Endometrium (tissue), 2 donors: ENCODE measurements around the gene CSK.

Experiments used
- FAIRE-seq: peaks from 2 replicates; lab custom pipeline; 2012; peaks lifted over from hg19 to GRCh38; lab: Jason Lieb, UNC
- donor health status: control.
- donor health status: control.

CSK gene

DNA sequence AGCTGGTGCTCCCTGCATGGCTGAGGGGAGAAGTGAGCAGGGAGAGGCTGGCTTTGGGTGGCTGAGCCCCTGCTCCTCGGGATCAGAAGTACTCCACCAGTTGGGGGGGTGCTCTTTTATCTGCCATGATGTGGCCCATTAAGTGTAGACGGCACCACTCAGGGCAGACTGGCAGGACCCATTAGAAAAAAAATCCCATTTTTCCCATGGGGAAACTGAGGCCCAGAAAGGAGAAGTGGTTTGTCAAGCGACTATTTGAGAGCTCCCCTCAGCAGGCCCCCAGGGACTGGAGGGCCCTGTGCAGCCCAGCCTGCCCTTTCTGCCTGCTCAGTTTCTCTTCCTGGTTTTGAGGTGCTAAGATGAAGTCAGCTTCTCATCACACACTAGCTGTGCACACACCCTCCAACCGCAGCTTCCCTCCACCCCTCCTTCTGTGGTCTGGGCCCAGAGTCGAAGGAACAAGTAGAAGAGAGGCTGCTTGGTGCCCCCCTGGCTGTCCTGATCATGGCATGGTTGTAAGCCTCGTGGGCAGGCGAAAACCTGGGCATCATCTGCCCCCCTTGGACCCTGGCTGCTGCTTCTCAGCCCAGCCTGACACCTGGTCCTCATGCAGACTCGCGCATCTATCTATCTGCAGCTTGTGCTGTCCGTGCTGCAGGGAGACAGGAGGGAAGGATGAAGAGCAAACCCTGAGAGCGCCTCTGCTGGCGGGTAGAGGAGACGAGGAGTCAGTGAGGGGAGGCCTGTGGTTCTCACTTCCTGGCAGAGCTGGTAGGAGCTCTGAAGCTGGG lies 5.6 kb downstream of the CSK start:
- no peak for FAIRE-seq

DNA sequence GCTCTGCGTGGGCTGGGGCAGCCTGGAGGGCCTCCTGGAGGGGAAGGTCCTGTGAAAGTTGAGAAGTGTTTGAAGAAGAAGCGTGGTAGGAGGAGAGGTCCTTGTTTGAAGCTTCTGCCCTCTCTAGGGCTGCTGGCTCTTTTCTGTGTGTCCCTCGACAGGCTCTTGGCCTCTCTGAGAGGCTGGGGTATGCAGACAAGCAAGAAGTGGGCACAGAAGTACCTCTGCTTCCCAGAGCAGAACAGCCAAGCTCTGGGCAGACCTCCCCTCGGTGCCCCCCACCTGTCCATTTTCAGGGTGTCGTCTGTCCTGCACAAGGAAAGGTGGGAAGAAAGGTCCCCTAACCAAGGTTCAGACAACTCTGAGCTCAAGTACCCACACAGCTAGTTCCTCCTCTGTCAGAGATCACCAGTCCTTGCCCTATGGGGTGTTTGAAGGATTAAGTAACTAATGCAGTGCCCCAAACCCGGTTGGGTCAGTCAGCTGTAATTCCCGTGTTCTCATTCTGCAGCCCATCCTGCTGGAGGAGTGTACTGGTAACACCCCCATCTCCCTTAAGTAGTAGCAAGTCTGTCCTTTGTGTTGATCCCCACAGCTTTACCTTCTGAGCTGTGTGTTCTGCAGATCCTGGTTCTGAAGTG lies 6.3 kb downstream of the CSK start:
- no peak for FAIRE-seq

DNA sequence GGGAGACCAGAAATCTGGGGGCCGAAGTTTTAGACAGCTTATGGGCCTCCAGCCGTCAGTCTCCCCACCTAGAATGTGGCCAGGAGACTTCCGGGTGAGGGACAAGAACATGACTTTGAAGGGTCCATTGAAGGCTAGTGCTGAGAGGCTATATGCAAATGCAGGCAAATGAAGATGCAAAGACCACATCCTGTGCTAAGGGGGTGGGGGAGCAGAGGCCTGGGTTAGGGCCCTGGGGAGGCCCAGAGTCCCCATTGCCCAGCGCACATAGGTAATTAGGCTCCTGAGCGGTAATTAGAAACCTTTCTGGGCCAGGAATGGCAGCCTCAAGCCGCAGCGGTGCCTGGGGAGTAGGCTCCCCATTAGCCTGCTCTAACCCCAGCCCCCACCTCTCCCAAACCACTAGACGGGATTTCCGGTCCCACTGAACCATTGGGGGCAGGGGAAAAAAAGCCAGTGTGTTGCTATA lies 6.8 kb downstream of the CSK start:
- FAIRE-seq = no peak

DNA sequence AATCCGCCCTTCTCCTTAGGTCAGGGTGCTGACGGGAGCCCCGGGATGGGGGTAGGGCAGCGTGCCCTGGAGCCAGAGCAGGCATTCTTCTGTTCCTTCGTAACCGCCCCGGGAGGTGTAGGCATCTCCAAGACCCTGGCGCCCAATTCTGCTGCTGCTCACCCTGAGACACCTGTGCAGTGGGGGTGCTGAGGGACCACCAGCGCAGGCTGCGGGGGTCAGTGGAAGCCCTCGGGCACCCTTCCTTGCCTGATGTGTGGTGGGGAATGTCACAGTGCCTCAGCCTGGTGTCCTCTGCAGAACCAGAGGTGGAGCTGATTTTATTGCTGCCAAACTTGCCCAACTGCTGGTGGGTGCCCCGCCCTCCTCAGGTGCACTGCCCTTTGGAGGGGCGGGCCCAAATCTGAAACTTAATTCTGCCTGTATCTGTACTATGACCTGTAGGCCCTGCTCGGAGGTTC lies 7.3 kb downstream of the CSK start:
- FAIRE-seq = no peak

DNA sequence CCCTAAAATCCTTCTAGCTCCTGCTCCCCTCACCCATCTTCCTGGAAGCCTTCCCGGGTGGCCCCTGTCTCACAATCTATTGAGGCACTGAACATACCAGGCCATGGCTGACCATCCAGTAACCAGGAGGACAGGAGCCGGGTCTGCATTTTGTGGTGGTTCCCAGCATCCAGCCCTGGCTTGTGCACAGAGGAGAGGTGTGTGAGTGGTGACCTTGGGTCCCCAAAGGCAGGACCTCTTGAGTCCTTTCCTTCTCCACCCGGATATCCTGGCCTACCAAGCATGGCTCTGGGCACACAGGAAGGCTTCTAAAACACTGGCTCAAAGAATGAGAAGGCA lies 7.8 kb downstream of the CSK start:
- FAIRE-seq = no peak

DNA sequence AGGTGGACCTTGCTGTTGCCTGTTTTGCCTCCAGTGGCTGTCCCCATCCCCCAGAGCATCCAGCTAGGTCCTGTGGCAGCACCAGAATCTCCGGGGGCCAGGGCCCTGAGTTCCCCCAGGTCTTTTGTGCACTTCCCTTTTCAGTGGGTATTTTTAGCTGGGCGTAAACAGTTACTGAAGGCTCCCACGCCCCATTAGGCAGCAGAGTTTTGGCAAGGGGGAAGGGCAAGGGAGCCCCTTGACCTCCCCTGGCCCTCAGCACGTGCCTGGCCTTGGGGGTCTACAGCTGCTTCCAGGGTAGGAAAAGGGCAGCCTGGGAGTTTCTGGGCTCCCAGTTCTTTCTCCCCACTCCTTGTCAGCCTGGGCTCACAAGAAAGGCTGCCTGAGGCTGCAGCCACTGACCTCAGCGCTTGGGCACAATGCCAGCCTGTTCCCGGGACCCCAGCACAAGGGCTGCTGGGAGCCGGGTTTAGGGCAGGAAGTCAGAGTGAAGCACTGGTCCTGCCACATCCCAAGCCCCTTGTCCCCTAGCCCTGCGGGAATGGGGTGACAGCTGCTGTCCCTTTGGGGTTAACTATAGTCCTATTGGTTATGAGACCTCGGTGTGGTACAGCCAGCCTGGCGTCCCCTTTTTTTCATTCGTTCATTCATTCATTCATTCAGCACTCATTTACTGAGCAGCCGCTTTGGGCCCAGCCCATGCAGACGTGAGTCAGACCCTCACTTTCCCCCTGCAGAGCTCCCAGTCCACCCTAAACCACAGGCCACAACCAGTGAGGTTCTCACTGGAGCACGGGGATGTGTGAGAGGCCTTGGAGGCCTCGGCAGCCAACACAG lies 8.4 kb downstream of the CSK start:
- FAIRE-seq = no peak

DNA sequence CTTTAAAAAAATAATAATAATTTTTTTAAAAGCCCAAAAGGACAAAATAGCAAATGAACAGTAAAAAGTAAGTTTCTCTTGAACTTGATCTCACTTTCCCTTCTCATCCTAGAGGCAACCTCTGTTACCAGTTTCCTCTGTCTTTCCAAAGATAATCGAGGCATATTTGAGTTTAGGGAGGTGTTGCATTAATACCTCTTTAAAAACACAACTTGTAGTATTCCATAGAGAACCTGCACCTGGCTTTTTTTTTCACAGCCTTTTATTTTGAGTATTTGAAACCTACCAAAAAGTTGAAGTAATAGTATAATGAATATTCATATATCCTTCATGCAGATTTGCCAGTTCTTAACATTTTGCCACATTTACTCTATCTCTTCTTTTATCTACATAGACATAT lies 9.1 kb downstream of the CSK start:
- FAIRE-seq = no peak

DNA sequence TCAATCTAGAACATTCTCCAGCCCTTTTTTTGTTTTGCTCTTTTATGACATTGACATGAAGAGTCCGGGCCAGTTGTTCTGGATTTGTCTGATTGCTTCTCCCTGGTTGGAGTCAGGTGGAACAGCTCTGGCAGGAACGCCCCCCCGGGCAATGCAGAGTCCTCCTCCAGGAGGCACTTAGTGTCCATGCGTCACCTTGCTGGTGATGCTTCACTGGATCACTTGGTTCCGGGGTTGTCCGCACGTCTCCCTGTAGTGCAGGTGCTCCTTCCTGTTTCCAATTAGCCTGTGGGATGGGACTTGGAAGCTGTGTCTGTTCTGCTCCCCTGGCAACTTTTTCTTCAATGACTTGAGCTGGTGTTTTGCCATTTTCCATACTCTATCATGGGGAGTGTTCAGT lies 9.8 kb downstream of the CSK start:
- no peak for FAIRE-seq

DNA sequence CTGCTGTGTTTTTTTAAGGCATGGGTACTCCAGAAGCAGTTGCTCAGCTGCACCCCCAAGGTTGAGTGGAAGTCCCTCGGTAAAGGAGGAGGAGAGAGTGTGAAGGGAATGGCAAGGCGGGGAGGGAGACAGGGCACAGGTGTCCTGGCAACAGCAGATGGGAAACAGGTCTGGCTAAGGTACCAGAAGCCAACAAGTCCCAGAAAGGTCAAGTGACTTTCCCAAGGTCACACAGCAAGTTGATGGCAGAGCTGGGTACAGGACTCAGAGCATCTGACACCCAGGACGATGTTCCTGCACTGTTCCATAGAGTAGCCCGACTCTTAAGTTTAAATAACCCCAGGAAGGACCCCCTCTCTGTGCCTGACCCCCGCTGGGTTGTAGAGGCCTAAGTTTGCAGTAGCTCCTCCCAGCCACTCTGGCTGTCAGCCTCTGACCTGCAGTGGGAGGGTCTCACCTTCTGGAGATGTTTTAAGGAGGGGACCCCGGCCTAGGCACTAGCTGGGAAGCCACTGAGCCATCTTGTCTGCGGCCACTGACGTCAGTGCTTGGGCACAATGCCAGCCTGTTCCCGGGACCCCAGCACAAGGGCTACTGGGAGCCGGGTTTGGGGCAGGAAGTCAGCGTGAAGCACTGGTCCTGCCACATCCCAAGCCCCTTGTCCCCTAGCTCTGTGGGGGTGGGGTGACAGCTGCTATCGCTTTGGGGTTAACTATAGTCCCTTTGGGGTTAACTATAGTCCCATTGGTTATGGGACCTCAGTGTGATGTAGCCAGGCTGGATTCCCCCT lies 10.5 kb downstream of the CSK start:
- FAIRE-seq = no peak

DNA sequence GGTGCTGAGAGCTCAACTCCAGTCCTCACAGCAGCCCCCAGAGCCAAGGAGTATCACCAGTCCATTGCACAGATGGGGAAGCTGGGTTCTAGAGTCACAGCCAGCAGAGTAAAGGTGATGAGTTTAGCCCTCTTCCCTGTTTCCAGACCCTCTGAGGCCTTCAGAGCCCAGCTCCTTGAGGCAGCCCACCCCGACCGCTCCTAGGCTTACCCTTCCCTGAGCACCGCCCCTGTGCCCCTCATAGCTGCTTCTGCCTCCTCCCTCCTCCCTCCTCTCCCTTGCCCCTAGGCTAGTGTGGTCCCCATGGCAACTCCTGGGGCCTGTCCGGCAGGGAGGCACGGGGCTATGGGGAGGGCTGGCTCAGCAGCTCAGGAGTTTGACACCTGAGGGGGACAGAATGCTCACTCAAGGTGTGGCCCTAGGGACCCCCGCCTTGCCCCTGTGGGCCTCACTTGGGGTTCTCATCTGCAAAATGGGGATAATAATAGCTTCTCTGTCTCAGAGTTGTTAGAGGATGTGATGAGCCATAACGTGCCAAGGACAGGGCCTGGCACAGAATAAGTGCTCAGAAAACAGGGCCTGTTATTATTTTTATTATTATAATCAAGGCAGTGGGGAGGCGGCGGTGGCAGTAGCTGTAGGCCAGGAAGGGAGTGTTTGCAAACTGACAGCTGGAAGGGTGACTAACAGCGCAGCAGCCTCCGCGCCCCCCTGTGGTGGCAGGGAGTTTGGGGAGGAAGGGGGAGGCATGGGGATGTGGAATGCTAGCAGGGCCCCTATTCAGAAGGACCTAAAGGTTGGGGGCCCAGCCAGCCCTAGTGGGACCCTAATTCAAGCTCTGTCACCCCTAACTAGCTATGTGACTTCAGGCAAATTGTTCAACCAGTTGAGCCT lies 11.5 kb downstream of the CSK start:
- no peak for FAIRE-seq

DNA sequence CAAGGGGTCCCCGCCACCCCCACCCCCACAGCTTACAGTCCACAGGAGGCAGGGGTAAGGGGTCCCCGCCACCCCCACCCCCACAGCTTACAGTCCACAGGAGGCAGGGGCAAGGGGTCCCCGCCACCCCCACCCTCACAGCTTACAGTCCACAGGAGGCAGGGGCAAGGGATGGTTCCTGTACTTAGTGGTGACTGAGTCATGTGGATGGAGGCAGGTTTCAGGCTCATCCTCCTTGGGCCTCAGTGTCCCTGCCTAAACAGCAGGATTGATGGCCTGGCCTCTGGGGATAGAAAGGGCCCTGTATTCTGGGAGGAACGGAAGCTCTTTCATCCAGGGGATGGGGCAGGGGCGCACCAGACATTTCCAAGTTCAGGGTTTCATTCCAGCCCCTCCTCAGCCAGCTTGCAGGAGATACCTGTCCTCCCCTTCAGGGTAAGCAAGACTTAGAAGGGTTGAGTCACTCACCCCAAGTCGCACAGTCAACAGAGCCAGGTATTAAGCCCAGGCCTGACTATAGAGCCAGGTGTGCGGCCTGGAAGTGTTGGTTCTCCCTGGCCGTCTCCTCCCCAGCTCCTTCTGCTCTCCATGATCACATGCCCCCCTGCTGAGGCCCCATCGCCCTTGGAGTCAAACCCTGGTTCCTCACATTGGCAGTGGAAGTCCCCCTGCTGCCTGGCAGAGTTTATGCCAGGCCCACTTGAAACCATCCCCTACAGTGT lies 12.5 kb downstream of the CSK start:
- FAIRE-seq = no peak

DNA sequence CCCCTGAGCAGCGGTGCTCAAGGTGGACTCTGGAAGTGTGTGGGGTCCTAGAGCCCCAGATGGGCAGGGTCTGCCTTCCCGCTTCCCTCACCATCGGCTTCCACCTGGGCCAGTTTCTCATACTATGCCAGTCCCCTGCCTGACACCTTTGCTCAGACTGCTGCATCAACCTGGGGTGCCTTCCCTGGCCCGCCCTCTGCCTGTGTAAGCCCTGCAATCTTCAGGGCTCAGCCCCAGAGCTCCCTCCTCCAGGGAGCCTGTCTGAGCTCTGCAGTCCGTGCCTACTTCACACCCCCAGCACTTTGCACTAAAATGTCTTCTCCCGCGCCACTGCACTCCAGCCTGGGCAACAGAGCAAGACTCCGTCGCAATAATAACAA lies 13.1 kb downstream of the CSK start:
- FAIRE-seq = no peak

DNA sequence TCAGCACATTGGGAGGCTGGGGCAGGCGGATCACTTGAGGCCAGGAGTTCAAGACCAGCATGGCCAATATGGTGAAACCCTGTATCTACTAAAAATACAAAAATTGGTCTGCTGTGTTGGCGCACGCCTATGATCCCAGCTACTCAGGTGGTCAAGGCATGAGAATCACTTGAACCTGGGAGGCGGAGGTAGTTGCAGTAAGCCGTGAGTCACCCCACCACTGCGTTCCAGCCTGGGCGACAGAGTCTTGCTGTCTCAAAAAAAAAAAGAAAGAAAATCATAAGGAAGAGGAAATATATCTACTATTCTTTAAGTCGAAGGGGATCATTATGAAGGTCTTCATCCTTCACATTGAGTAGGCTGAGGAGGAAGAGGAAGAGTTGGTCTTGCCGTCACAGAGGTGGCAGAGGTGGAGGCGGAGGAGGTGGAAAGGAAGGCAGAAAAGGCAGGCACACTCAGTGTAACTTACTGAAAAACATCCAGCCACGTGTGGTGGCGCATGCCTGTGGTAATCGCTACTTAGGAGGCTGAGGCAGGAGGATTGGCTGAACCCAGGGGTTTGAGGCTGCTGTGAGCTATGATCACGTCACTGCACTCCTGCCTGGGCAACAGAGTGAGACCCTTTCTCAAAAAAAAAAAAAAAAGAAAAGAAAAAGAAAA lies 14.2 kb downstream of the CSK start:
- no peak for FAIRE-seq

DNA sequence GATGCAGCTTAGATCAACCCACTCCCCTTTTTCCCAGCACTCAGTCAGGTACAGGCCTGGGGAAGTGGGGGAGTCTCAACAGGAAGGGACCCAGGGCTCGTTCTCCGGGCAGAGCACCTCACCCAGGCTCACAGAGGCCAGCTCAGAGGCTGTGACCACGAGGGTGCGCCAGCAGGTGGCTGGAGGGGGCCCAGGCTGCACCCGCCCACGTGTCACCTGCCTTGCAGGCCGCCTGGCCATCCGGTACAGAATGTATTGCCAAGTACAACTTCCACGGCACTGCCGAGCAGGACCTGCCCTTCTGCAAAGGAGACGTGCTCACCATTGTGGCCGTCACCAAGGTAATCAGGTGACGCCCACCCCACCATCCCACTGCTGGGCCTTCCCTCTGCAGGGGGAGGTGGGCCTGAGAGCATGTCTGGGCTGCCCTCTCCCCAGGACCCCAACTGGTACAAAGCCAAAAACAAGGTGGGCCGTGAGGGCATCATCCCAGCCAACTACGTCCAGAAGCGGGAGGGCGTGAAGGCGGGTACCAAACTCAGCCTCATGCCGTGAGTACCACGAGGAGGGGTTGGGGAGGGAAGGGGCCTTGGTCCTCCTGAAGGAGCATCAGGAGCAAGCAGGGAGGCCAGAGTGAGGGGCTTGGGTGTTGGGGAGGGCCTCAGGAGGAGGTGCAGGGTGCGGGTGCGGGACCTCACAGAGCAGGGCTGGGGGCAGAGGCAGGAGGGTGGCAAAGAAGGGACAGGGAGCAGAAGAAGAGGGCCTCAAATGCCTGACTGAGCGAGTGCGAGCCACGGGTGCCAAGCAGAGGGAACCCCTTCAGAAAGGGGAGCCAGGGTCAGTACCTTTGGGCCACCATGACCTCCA lies 16.7 kb downstream of the CSK start:
- no peak for FAIRE-seq

DNA sequence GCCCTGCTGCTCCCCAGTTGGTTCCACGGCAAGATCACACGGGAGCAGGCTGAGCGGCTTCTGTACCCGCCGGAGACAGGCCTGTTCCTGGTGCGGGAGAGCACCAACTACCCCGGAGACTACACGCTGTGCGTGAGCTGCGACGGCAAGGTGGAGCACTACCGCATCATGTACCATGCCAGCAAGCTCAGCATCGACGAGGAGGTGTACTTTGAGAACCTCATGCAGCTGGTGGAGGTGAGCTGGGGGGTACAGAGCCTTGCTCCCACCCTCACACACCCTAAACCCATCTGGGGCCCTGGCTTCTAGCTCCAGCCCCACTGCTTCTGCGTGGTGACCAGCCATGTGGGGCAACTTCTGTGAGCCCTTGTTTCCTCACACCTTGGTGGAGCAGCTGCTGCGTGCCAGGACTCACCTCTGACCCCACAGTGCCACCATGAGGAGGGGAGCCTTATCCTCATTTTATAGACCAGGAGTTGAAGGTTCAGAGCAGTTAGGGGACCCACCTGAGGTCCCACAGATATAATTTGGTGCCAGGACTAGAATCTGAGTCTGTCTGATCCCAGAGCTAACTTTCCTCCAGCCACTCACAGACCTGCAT lies 17.5 kb downstream of the CSK start:
- FAIRE-seq = no peak

DNA sequence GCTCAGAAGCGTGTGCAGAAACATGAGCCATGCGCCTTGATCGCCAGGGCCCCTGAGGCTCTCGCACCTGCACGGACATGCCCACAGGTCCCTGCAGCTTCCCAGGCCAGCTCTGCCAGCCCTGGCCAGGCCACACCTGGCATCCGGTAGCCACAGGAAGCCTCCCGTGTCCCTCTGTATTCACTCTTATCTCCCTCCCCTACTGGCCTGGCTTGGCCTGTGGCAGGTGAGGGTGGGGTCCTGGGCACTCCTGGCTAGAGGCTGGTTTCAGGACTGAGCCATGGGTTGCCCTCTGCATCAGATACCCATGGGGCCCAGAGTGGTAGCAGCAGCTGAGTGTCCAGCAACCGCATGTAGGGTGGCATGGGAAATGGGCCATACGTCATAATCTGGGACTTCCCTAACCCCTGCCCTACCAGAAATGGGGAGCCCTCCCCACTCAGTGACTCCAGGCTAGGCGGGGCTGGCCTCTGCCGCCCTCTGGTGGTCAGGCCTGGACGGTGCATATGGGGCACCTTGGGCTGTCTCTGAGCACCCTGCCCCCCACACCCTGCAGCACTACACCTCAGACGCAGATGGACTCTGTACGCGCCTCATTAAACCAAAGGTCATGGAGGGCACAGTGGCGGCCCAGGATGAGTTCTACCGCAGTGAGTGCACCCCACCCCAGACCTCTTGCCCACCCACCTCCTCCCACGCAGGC lies 18.1 kb downstream of the CSK start:
- FAIRE-seq = no peak

DNA sequence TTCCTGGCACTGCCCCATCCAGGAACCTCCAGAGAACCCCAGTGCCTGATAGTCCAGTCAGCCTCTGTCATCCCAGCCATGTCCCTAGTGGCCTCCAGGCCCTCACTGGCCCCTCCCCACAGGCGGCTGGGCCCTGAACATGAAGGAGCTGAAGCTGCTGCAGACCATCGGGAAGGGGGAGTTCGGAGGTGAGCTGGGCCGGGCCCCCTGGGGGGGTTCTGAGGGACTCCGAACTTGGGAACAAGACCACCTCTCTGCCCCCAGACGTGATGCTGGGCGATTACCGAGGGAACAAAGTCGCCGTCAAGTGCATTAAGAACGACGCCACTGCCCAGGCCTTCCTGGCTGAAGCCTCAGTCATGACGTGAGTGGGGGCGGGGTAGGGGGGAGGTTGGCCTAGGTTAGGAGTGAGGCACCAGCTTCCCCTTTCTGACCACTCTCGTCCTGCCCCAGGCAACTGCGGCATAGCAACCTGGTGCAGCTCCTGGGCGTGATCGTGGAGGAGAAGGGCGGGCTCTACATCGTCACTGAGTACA lies 18.7 kb downstream of the CSK start:
- FAIRE-seq = no peak
